ENCODE results near the gene RFFL.

The RFFL gene

DNA sequence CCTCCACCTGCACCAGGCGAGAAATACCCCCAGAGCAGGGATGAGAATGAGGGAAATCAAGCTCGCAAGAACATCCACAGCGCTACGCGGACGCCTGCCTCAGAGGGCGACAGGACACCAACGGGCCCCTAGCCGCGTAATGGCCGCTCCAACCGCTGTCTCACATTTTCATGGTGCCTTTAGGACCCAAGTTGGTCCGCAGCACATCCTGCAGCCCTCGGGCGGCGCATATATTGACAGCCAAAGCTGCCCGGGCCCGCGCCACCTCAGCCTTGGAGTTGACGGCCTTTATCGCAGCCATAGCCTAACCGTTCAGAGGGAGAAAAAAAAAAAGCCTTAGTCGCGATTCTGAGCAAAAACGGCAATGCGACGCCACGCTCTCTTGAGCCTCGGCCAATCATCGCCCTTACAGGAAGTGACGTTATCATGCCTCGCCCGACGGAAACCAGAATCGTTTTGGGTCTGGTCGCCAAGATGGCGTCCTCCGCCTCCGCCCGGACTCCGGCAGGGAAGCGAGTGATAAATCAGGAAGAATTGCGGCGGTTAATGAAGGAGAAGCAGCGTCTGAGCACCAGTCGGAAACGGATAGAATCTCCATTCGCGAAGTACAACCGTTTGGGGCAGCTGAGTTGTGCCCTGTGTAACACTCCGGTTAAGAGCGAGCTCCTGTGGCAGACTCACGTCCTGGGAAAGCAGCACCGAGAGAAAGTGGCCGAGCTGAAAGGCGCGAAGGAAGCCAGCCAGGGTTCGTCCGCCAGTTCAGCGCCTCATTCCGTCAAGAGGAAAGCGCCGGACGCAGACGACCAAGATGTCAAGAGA, 102.2 kb downstream of the RFFL start, which contains the start of the genes CCT6B and ZNF830:
CCT6B (minus strand) TSS at position 368 of the 819 bp plus-strand sequence; CDS start at position 301, 67 bp downstream.
ZNF830 (plus strand) TSS at position 448 of the 819 bp plus-strand sequence; CDS start at position 475, 27 bp downstream.
- peak; percentile 92 for DNase-seq

DNA sequence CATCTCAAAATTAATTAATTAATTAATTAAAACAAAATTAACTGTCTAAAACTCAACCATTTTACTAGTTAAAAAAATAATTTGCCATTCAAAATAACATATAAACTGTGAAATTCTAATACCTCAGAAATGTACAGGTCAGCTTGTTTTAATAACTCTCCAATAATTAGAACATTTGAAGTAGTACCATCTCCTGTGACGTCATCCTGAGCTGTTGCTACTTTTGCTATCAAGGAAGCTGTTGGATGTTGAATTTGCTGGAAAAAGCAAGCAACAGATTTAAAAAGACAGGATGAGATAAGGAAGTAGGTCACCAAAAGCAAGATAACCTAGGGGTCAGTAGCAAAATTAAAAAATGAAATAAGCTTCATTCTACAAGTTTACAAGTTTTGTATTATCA, 105.1 kb downstream of the RFFL start:
- DNase-seq: no peak

Measured in stimulated activated CD8-positive, alpha-beta memory T cell treated with anti-CD3 and anti-CD28 coated beads, Interleukin-4, amount 100 ng/mL, for 48 hours (primary cell).